ENCODE data around the gene TSTD2. TPM values are rescaled to one million over a fixed set of nuclear protein-coding genes. Genes with fewer than 3 reads are reported as not detected.
"Not testable (repeated sequence)": the region's sequence is repeated elsewhere in the genome, so short reads cannot be mapped to it uniquely, and the experiment has no call there.

Gene TSTD2
- total RNA-seq, 6 donors from 2014 or later, result 10.4 to 26.0 (median 21.0) TPM

GRCh38 chr9:97574921-97575672, 58.1 kb downstream of the TSTD2 start:
- H3K27ac ChIP-seq; ATAC-seq (ENCODE audit: low FRiP score in 2 of 2); H3K4me1 ChIP-seq; H3K27me3 ChIP-seq; DNase-seq; H3K9me3 ChIP-seq: not testable (repeated sequence)
- Histone ChIP-seq H3K36me3 (peaks cover 0 to 10% (median 0%) of the 10 kb centered on the region in 4 donors), H3K4me3 (peak overlapping the region in 3 of 4 donors; percentile 17 to 32 (median 22))
- TF ChIP-seq POLR2A (IDR thresholded peaks at IDR 0.05) (peak in 1 of 4 donors; percentile 31), POLR2AphosphoS5 (IDR thresholded peaks at IDR 0.05) (peak in 1 of 2 donors; percentile 22)
- WGBS, 2 donors, result 76 to 82% methylated on average over 16 to 21 of the region's 21 CpGs

GRCh38 chr9:97574101-97574571, 59.0 kb downstream of the TSTD2 start:
- not testable (repeated sequence) for H3K4me1 ChIP-seq; H3K27me3 ChIP-seq; ATAC-seq (ENCODE audit: low FRiP score in 2 of 2); H3K9me3 ChIP-seq; H3K27ac ChIP-seq; H3K4me3 ChIP-seq
- H3K36me3 ChIP-seq, result peaks cover 0 to 18% (median 0%) of the 10 kb centered on the region in 4 donors
- 96 to 97% methylated on average over 12 to 36 of the region's 47 CpGs for WGBS, 2 donors
- DNase-seq, result peak in 1 of 2 donors; percentile 80

GRCh38 chr9:97573482-97574073, 59.6 kb downstream of the TSTD2 start:
- Histone ChIP-seq H3K27ac (no peak overlapping the region), H3K4me1 (no peaks in the 10 kb centered on the region), H3K27me3 (no peaks in the 10 kb centered on the region), H3K4me3 (no peak overlapping the region), H3K36me3 (peaks cover 0 to 23% (median 0%) of the 10 kb centered on the region in 4 donors), H3K9me3 (no peaks in the 10 kb centered on the region)
- ATAC-seq (ENCODE audit: low FRiP score in 2 of 2), result no peak
- 84 to 92% methylated on average over 3 to 5 of the region's 5 CpGs for WGBS, 2 donors
- TF ChIP-seq EP300 (IDR thresholded peaks at IDR 0.05), result no peak
- no peak for DNase-seq

- Histone ChIP-seq H3K27ac (no peak overlapping the region), H3K9me3 (no peaks in the 10 kb centered on the region), H3K4me1 (no peaks in the 10 kb centered on the region), H3K27me3 (no peaks in the 10 kb centered on the region), H3K36me3 (peaks cover 0 to 24% (median 0%) of the 10 kb centered on the region in 4 donors), H3K4me3 (no peak overlapping the region)
- ATAC-seq (ENCODE audit: low FRiP score in 2 of 2), result no peak
- TF ChIP-seq EP300 (IDR thresholded peaks at IDR 0.05) (no peak), CTCF (IDR thresholded peaks at IDR 0.05) (no peak), POLR2A (IDR thresholded peaks at IDR 0.05) (no peak), POLR2AphosphoS5 (IDR thresholded peaks at IDR 0.05) (no peak)
- peak in 1 of 2 donors; percentile 43 for DNase-seq
- 92 to 94% methylated on average over 6 of the region's 6 CpGs for WGBS, 2 donors
These were observed 60.2 kb downstream of the TSTD2 start for GRCh38 chr9:97572892-97573365.

- peak in 1 of 2 donors; percentile 52 for DNase-seq
- H3K27ac ChIP-seq, result no peak overlapping the region
- ATAC-seq (ENCODE audit: low FRiP score in 2 of 2), result peak in 1 of 2 donors; percentile 29
- peaks cover 0 to 24% (median 0%) of the 10 kb centered on the region in 4 donors for H3K36me3 ChIP-seq
- H3K9me3 ChIP-seq, result no peaks in the 10 kb centered on the region
- TF ChIP-seq POLR2A (IDR thresholded peaks at IDR 0.05) (no peak), POLR2AphosphoS5 (IDR thresholded peaks at IDR 0.05) (no peak)
- H3K4me1 ChIP-seq, result peaks cover 0 to 3% (median 0%) of the 10 kb centered on the region in 4 donors
- WGBS, 2 donors, result 81 to 90% methylated on average over 9 of the region's 9 CpGs
- no peaks in the 10 kb centered on the region for H3K27me3 ChIP-seq
- H3K4me3 ChIP-seq, result no peak overlapping the region
These were observed 60.8 kb downstream of the TSTD2 start for GRCh38 chr9:97572196-97572891.

GRCh38 chr9:97571664-97572063, 61.5 kb downstream of the TSTD2 start:
- TF ChIP-seq EP300 (IDR thresholded peaks at IDR 0.05) (no peak), POLR2A (IDR thresholded peaks at IDR 0.05) (no peak), CTCF (IDR thresholded peaks at IDR 0.05) (no peak), POLR2AphosphoS5 (IDR thresholded peaks at IDR 0.05) (no peak)
- H3K4me3 ChIP-seq, result no peak overlapping the region
- DNase-seq, result no peak
- 100% methylated on average over 1 of the region's 1 CpG for WGBS, 2 donors
- no peaks in the 10 kb centered on the region for H3K27me3 ChIP-seq
- H3K27ac ChIP-seq, result no peak overlapping the region
- H3K4me1 ChIP-seq, result peaks cover 0 to 3% (median 0%) of the 10 kb centered on the region in 4 donors
- no peak for ATAC-seq (ENCODE audit: low FRiP score in 2 of 2)
- H3K36me3 ChIP-seq, result peaks cover 0 to 24% (median 0%) of the 10 kb centered on the region in 4 donors
- H3K9me3 ChIP-seq, result no peaks in the 10 kb centered on the region
